Activated naive CD4-positive, alpha-beta T cell treated with anti-CD3 and anti-CD28 coated beads, Interleukin-2, amount 50 U/mL, for 16 hours (primary cell): ENCODE data around the gene WDR38.

Experiments
- DNase-seq: peaks from one replicate; pipeline ENCODE4 v3.0.0-alpha.2; 2020

WDR38 gene

DNA sequence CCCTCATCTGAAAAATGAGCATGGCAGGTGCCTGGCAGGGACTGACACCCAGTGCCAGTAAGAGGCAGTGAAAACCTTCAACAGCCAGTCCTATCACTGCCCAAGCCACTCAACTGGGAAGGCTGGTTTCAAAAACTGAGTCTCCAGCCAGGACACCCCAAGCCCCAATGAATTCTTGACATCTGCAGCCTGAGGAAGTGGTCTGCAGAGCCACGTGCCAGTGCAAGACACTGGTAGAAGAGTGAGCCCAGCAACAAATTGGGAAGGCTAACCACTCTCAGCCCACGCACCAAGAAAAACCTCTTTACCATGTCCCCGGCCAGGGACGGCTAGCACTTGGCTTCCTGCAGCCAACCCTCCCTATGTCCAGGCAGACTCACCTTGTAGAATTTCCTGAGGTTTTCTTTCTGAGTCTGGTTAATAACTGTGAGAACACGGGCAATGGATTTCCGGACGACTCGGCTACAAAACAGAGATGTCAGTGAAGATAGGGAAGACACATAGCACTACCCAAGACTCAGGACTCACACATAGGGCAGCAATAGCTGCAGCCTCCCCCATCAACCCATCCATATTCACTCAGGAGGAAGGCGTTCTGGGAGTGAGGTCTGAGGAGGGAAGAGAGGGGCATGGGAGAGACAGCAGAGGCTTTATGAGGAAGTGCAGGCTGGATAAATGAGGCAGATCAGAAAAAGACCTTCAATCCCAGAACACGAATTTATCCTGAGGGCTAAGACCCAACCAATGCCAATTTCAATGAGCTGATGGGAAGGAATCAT, 6.7 kb downstream of the WDR38 start:
- no peak for DNase-seq

DNA sequence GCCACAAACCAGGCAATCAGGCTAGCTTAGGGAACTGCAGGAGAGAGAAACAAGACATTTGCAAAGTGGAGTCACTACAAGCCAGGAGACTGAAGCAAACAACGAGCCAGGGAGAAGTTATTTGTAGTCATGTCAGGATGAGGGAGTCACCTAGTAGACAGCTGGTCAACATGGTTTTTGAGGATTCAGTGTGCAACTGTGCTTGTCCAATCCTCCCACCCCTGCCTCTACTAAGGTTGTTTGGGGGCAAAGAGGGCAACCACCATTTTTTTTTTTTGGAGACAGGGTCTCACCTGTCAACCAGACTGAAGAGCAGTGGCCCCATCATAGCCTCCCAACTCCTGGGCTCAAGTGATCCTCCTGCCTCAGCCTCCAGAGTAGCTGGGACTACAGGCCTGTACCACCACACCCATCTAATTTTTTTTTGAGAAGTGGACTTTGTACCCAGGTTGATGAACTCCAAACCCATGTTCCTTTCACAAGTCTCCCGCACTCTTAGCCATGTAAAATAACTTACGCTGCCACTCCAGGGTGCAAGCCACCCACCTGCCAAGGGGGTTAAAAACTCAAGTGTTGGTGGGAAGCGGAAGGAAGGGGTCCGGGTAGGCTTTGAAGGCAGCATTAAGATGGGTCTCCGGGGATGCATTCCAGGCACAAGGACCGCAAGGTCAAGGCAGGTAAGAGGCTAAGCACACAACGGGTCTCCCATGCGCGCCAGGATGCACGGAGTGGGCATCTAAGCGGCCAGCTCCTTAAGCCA, 7.5 kb downstream of the WDR38 start:
- DNase-seq = no peak

DNA sequence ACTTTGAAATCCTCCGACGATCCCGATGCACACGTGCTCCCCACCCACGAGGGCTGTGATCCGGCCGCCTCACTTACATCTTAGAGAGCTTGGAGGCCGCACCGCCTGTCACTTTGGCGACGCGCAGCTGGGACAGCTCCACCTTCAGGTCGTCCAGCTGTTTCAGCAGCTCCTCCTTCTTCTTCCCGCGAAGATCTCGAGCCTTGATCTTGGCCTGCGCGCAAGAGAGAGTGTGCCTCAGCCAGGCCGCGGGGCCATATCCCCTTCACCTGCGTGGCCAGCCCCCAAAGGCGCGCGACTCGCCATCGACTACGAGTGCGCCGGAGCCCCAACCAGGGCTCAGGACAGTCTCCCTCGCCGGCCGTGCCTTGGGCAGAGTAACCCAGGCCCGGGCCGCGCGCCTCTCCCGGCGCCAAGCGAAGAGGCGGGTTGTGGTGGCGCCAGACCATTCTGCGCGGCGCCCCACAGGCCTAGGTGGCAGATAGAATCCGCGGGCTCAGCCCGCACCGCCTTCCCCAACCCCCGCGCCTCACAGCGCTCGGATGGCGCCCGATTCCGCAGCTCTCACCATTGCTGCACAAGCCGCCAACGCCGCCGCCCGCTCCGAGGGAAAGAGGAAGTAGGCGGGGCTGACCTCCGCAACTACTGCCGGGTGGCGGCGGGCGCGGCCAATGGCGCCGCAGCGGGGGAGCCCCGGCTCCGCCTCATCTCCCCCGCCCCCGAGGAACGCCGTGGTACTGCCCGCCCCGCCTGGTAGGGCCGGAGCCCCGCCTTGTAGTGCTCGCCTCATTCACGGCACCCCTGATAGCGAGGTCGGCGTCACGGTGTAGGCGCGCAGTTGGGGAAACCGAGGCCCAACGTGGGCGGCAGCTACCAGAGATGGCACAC, 8.3 kb downstream of the WDR38 start, which contains the start of the genes ARPC5L and RPL35:
Gene ARPC5L, plus strand, starts transcription at position 789 of the 888 bp plus-strand sequence. CDS start 7,161 bp downstream, outside the sequence.
Gene RPL35, minus strand, starts transcription at position 616 of the 888 bp plus-strand sequence. Its CDS starts 45 bp downstream, at position 571.
- DNase-seq = peak; percentile 97

DNA sequence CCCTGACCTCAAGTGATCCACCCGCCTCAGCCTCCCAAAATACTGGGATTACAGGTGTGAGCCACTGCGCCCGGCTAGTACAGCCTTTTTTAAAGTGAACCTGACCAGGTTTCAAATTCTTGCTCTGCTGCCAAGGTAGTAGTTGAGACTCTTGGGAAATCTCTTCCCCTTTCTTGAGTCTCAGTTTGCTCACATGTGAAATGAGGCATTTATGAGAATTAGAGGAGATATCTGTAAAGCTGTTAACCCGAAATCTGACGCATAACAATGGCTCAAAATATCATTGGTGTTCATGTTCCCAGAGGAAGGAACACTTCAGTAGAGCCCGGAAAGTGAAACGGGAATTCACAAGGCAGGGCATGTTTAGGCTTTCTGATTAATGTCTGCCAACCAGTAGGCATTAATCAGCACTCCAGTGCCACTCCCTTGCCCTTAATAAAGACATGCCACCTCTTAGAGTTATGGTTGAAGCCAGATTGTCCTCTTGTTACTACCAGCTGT, 10.2 kb downstream of the WDR38 start:
- no peak for DNase-seq

DNA sequence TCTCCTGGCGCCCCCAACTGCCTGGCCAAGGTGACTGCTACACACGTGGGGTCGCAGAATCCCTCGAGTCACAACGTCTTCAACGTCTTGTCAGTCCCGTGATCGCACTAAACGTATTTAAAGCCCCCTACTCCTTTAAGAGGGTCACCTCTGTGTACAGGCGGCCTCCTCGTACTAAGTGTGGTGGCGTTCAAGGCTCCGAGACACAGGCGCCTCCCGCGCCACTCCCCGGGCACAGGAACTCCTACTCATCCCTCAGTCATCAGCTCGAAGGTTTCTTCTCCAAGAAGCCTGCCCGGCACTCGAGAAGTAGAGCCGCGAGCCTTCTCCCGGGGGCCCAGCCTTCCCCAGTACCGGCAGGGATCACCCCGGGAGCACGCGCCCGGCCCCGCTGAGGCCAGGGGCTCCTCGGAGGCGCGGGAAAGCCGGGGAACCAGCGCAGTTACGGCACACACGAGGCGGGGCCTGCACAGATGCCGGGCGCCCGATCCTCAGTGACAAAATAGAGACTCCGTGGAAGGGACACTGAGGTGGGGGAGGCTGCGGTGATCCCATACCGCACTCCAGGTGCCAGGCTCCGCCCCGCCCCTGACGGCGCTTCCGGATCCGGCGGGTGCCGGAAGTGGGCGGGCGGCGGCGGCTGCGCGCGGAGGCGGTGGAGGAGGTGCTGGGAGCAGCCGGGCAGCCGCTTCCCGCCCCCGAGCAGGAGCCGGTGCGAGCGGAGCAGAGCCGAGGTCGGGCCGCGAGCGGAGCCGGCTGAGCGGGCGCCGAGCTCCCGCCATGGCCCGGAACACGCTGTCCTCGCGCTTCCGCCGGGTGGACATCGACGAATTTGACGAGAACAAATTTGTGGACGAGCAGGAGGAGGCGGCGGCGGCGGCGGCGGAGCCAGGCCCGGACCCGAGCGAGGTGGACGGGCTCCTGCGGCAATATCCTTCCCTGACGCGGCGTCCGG, 15.5 kb downstream of the WDR38 start:
- DNase-seq = peak; percentile 93

DNA sequence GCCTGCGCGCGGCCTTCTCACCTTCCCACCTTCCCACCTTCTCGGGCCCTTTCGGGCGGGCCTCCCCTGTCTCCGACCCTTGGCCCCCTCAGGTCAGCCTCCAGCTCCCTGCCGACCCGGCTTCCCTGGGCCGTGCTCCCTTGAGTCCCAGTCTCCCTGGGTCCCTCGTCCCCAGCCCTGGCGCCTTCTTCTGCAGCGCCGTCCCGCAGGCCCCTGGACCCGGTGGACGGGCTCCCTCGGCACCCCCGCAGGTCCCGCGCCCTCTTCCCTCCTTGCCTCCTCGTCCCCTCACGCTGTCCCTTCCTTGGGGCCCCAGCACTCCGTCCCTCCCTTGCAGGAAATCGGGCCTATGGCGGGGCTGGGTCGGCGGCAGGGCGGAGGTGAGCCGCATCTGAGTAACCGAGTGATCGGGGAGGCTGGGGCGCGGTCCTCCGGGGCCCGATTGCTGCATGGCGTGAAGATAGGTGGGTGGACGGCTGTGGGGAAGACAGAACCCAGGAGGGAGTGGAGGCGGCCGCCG, 16.3 kb downstream of the WDR38 start:
- peak; percentile 56 for DNase-seq

DNA sequence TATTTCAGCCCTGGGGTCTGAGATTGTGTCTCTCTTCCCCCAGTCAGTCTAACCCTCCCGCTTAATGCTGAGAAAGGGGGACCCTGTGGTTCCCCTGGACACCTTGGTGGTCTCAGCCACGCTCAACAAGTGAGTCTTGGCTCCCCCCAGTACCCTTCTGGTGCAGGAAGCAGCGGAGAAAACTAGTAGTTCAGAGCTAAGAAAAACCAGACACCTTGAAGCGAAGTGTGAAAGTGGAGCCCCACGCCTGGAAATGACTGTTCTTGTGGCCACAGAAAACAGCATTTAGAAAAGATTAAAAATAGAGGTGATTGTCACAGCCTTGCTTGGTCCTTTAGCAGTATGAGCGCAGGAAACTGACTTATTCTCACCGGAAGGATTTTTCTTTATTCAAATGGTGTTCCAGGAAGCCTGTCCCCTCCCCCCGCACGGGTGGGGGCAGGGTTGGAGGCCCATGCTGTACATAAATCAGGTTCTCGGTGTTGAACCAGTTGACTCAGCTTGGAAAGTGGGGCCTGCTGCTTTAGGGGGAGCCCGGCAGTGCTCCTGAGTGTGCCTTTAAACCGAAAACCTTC, 16.8 kb downstream of the WDR38 start:
- DNase-seq = peak; percentile 91

DNA sequence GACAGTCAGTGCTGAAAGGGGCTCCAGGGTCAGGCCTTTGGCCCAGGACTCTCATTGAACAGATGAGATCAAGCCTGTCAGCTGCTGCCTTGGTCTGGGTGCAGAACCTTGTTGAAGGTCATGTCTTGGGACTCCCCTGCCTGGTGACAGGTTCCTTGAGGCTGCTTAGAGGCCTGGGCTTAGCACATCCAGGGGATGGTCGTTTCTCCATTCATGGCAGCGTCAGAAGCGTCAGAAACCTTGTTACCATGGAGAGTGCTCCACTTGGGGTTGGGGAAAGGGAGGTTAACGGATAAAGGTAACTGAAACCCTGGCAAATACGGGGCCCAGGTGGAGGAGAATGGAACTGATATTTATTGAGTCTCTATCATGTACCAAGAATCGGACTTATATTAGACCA, 17.5 kb downstream of the WDR38 start:
- DNase-seq = no peak

DNA sequence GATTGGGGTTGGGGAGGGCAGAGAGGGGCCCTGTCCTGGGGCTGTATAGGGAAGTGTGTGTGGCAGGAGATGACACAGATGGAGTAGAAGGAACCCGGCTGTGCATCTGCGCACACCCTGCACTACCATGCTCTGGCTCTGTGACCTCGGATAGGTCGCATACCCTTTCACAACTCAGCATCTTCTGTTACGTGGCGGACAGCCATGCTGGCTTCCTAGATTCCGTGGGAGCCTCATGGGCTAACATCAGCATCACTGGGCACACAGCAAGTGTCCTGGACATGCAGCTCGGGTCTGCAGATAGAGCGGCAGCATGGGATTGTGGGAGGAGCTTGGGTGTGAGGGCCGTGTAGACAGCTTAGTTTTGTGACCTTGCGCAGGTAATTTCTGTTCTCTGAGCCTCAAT, 17.9 kb downstream of the WDR38 start:
- DNase-seq = no peak

DNA sequence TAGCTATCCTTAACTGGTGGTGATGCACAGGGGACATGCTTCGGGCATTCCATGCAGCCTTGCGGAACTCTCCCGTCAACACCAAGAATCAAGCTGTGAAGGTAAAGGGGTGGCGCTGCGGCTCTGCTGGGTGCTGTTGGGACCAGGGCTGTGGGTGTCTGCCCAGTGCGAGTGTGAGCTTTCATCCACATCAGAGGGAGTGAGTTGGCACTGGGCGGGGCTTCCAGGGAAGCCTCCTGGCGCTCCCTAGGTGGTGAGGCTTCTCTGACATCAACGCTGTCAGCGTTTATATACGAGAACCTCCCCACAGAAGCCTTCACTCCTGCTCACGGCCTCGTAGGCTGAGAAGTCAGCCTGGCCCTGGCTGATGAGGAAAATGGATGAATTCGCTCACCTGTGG, 20.4 kb downstream of the WDR38 start:
- DNase-seq = no peak

DNA sequence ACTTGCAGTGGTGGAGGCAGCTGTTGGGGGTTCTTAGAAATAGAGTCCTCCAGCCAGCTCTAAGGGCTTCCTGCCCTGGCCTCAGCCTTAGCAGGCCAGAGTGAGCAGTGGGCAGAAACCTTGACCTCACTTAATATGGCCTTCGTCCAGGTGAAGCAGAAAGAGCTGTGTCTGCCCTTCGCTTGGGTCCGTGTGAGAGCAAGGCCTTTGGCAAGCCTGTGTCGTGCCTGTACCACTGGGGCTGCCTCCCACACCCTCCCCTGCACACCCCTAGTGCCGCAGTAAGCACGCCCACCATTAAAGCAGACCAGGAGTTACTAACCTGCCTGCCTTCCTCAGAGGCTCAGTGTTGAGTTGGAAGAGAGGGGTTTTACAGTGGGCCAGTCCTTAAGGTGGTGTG, 22.2 kb downstream of the WDR38 start:
- no peak for DNase-seq

DNA sequence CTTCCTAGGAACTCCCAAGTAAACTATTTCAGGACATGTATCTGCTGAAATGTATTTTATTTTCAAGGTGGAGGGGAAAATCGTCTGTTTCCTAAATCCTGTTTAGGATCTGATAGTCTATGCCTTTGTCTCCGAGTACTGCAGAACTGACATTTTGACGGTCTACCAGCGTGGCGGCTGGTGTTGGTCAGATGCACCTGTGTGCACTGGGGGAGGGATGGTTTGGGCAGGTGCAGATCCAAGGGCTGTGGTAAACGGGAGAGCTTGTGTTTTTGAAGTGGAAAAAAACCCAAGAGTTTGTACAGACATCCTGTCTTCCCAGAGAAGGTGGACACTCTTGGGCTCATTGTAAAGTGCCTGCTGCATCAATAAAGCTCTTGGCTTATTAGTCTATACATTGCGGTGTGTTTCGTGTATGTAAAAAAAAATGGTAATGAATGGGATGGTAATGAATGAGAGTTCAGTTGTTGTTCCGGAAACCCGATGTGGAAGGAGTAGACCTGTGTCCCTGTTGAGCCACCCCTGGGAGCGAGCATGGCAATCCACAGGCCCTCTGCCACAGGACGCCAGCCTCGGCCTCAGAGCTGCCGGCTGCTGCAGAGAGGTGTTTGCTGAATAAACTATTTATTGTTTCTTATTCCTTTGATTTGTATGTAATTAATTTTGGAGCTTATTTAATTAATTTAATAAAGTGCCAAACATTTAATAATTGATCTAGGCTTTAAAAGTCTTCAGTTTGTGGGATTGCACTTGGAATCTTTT, 23.9 kb downstream of the WDR38 start:
- DNase-seq = no peak

DNA sequence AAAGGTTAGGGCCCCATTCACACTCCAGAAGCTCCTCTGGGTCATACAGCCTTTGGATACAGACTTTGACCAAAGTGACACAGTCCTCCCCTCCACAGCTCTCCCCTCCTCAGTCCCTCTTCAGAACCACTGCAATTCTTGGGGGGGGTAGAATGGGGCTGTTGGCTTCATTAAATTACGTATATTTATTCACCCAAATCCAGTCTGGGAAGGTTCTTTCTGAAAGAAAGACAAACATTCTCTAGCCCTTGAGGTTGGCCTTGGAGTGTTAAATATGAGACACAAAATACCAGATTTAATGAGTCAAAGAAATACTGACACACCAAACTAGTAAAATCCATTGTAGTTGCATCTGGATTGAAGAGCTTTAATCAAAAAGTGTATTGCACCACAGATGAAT, 24.8 kb downstream of the WDR38 start:
- DNase-seq = no peak

DNA sequence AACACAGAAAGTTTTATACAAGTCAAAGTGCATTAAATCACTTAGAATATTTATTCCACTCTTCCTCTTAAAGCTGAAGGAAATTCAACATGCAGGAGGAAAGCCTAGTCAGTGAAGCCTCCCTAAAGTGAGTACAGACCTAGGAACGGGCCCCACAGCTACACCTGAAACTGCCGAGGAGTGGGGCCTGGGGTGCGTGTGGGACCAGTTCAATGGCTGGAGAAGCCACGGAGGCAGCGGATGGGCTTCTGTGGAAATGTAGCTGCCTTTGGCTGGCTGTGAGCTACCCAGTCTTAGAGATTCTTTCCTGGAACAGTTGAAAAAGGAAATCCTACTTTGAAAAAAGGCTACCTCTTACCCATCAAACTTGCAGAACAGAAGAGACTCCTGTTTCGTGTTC, 25.3 kb downstream of the WDR38 start:
- DNase-seq = no peak

DNA sequence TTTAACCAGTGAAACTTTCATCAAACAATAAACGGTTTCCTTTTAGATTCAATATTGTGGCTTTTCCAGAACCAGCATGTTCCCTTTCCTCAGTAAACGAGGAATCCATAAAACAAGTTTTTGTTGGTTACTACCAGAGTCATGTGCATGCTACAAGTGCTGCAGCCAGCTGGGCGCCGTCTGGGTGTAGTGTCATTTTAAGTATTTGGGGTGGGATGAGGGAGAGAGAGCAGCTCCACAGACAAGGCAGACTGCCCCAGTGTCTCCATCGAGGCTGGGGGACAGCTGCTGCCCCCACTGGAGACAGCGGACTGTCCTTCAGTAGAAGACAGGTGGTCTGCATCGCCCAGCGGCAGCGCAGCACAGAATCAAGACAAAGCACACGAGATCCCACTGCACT, 26.0 kb downstream of the WDR38 start:
- no peak for DNase-seq

DNA sequence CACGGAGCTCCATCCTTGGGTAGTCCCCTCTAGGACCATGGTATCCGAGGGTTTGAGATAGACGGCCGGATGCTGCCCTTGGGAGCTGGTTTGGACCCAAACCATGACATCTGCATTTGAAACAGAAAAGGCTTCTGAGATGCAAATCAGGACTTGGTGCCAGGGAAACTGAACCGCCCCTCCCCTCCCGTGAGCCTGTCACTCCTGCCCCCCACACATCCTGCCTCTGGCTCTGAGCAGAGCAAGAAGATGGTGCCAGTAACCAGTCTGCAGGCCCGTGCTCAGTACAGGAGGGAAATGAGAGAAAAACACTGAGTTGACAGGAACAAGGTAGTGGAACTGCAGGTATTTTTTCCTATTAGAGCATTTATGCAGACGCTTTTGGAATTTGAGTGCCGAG, 27.2 kb downstream of the WDR38 start:
- no peak for DNase-seq

DNA sequence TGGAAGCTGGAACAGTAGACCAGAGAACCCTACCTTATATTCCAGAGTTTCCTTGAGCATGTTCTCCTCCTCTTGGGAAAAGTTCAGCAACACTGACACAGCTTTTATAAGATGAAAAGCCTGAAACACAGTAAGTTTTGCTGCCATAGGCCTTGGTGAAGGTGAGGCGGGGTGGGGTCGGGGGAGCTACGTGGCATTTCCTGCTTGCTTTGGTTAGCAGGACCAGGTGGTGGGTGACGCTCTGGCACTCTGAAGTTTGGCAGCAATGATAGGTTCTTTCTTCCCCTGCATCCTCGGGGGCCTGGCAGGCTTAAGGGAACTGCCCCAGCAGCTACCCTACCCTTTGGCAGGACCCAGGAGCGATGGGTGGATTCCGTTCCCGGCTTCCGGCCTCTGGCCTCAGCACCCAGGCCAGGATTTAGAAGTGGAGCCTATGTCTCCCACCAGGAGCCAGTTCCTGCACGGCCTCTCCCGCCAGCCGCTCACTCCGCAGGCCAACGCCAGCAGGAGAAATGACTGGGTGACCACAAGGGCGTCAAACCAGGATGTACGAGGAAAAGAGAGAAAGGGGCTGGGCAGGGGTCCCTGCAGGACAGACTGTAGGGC, 28.0 kb downstream of the WDR38 start:
- no peak for DNase-seq

DNA sequence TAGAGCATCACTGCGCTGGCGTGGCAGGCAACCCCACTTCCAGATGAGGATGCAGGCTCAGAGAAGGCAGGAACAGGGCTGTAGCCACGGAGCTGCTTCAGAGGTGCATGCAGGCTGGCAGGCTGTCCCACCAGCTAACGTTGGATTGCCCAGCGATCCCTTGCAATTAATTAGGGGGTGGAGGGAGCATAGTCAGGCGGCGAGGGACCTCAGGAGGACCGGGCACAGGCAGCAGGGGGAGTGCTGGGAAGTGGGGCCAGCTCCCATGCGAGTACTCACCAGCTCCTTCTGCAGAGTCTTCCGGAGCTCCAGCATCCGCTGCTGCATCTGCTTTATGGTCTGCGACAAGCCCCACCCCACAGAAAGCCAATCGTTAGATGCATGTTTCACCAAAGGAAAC, 29.0 kb downstream of the WDR38 start:
- DNase-seq = no peak

DNA sequence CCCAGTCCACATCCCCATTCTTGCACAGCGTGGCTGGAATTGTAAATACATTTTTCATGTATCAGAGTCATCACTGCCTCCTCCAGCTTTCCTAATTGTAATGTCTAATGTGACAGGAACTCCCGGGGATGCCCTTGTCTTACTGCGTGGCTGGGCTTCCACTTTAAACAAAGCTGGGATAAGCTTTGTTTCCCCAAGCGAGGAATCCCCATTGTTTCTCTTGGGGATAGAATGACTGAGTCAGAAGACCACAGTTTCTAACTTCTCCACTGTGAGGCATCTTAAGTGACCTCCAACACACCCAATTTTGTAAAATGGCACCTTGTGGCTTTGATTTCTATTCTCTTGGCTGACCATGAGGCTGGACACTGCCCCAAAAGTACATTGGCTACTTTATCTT, 31.1 kb downstream of the WDR38 start:
- no peak for DNase-seq

DNA sequence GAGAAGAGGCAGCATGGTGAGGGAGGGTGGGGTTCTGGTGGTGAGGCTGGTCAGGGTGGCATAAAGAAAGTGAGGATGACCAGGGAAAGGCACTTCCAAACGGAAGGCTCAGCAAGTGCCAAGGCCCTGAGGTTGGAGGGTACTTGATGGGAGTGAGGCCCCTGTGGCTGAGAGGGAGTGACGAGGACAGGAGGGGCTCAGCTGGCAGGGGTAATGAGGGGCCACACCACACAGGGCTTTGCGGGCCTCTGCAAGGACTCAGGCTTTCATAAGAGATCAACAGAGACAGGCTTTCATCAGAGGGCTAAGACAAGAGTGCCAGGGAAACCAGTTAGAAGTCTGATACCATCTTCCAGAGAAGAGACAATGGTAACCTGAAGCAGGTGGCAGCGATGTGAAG, 32.3 kb downstream of the WDR38 start:
- no peak for DNase-seq
